WERI-Rb-1 (cell line): ENCODE results near the gene CTXN1.

Experiments used
- DNase-seq: peaks from one replicate; pipeline ENCODE4 v3.0.0-alpha.2; 2020
- H3K27ac ChIP-seq: fragments of 250-450 bp; sonication (Bioruptor Pico); 2 replicates; pipeline ENCODE4 v1.5.1; 2020; ENCODE audit warnings: mild to moderate bottlenecking, moderate library complexity
- H3K27me3 ChIP-seq: fragments of 250-450 bp; sonication (Bioruptor Pico); 2 replicates; pipeline ENCODE4 v1.5.1; 2021; ENCODE audit warnings: mild to moderate bottlenecking, low read depth, moderate library complexity; ENCODE audit not compliant: insufficient read depth, severe bottlenecking
- H3K36me3 ChIP-seq: fragments of 250-450 bp; sonication (Bioruptor Pico); 2 replicates; pipeline ENCODE4 v1.5.1; 2020; ENCODE audit warnings: mild to moderate bottlenecking, moderate library complexity
- H3K4me3 ChIP-seq: 2 replicates; pipeline ENCODE4 v1.5.1; 2011; ENCODE audit warnings: low read depth, mild to moderate bottlenecking, control low read depth, low read length
- H3K9me3 ChIP-seq: fragments of 250-450 bp; sonication (Bioruptor Pico); 2 replicates; pipeline ENCODE4 v1.5.1; 2021; ENCODE audit warnings: mild to moderate bottlenecking, moderate library complexity; ENCODE audit not compliant: severe bottlenecking
- TF ChIP-seq, protein P1 (sequence below): IDR thresholded peaks from 2 replicates; pipeline ENCODE4 v1.5.1; 2011; ENCODE audit warnings: low read depth, mild to moderate bottlenecking, control low read depth, inconsistent platforms, low read length

Gene CTXN1

DNA sequence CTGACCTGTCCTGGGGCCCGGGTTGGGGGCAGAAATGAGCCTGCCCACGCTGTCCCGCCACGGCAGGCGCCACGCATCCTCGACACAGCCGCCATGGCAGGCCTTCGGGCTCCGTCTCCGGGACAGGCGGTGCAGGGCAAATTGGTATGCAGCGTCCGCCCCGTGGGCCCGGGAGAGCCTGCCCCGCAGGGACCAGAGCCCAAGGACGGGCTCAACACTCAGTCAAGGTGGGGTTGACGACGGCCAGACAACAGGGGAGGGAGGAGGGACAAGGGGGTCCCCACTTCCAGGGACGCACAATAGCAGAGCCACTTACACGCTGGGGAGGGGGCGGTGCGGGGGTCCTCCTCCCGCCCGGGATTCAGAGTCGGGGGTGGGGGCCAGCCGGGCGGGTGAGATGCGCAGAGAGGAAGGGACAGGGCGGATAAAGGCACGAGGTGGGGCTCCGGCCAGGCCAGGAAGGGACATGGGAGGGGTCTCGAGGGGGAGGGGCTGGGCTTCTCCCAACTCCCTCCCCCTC, 1.2 kb downstream of the CTXN1 start:
- peak overlapping the region; percentile 92 for H3K27ac ChIP-seq
- H3K36me3 ChIP-seq = peaks cover 34% of the 10 kb centered on the region
- DNase-seq = no peak
- TF ChIP-seq, protein P1, sequence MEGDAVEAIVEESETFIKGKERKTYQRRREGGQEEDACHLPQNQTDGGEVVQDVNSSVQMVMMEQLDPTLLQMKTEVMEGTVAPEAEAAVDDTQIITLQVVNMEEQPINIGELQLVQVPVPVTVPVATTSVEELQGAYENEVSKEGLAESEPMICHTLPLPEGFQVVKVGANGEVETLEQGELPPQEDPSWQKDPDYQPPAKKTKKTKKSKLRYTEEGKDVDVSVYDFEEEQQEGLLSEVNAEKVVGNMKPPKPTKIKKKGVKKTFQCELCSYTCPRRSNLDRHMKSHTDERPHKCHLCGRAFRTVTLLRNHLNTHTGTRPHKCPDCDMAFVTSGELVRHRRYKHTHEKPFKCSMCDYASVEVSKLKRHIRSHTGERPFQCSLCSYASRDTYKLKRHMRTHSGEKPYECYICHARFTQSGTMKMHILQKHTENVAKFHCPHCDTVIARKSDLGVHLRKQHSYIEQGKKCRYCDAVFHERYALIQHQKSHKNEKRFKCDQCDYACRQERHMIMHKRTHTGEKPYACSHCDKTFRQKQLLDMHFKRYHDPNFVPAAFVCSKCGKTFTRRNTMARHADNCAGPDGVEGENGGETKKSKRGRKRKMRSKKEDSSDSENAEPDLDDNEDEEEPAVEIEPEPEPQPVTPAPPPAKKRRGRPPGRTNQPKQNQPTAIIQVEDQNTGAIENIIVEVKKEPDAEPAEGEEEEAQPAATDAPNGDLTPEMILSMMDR = no peak
- peak overlapping the region; percentile 34 for H3K4me3 ChIP-seq
- H3K9me3 ChIP-seq = no peaks in the 10 kb centered on the region
- H3K27me3 ChIP-seq = no peaks in the 10 kb centered on the region

DNA sequence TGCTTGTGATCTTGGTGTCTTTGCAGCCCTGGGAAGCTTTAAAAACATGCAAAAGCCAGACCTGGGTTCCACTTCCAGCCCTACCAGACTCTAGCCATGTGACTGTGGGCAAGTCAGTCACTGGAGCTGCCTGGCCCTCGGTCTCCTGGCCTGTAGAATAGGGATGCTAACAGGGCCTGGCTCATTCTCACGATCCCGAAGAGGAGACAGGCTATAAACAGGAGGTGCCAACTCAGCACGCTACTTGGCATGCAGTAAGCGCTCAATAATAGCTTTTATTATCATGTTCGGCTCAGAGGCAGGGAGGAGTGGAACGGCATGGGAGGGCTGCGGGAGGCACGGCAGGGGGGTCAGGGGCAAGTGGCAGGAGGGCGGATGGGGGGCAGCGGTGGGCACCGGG, 1.7 kb downstream of the CTXN1 start:
- DNase-seq = no peak
- H3K27ac ChIP-seq = no peak overlapping the region
- TF ChIP-seq, protein P1 = no peak

DNA sequence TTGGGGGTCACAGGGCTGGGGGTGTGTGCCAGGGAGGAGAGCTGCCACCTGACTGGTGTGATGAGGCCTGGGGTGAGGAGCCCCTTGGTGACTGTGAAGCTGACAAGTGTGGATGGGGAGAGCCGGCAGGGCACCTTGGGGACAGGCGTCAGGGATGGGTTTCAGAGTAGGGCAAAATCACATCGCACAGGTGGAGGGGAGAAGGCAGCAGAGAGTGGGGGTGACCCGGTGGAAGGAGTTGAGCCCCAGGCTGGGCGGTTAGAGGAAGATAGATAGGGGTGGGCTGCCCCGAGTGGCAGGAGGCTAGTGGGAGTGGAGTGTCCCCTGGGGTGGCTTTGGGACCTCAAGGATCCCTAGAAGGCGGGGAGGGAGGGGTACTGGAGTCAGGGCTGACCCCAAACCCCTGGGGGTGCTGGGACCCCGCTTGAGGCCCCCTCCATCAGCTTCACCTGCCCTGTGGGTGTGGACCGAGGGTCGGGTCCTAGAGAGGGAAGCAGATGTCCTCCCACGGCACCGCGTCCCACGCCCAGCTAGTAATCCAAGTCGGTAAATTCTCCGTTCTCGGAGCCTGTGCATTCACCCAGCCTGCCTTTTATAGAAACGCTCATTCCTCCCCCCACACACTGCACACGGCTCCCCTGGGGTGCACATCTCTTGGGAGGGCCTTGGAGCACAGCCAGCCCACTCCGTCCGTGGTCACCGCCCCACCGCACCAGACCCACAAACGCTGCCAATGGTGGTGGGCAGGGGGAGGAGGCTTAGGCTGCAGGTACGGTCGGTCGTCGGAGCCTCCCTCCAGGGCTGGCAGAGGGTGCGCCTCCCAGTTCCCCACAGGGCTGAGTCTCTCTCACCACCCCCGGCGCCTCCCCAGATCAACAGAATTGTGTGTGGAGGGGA, 2.4 kb downstream of the CTXN1 start:
- no peak overlapping the region for H3K4me3 ChIP-seq
- no peaks in the 10 kb centered on the region for H3K27me3 ChIP-seq
- no peak overlapping the region for H3K27ac ChIP-seq
- no peaks in the 10 kb centered on the region for H3K9me3 ChIP-seq
- DNase-seq = no peak
- TF ChIP-seq, protein P1 = no peak
- H3K36me3 ChIP-seq = peaks cover 34% of the 10 kb centered on the region

More for the DNA sequence above, 1.7 kb downstream of the CTXN1 start:
- peaks cover 34% of the 10 kb centered on the region for H3K36me3 ChIP-seq
- H3K27me3 ChIP-seq = no peaks in the 10 kb centered on the region
- no peaks in the 10 kb centered on the region for H3K9me3 ChIP-seq
- no peak overlapping the region for H3K4me3 ChIP-seq

DNA sequence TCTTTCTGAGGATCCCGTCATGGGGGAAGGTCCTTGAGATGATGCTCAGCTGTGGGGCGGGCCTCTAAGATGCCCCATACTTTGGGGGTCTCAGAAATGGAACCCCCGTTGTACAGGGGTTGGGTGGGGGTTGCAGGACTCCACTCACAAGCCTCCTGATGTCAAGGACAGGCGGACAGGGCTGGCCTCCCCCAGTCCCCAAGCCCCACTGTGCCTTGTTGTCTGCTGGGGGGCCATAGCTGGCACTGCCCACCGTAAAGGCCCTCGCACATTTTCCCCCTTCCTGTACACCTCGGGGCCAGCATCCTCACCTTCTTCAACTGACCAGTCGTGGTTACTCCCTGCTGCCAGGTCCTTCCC, 3.1 kb downstream of the CTXN1 start:
- Histone ChIP-seq H3K27ac (no peak overlapping the region), H3K36me3 (peaks cover 34% of the 10 kb centered on the region), H3K9me3 (no peaks in the 10 kb centered on the region), H3K27me3 (no peaks in the 10 kb centered on the region), H3K4me3 (no peak overlapping the region)
- no peak for DNase-seq
- TF ChIP-seq, protein P1 = no peak

DNA sequence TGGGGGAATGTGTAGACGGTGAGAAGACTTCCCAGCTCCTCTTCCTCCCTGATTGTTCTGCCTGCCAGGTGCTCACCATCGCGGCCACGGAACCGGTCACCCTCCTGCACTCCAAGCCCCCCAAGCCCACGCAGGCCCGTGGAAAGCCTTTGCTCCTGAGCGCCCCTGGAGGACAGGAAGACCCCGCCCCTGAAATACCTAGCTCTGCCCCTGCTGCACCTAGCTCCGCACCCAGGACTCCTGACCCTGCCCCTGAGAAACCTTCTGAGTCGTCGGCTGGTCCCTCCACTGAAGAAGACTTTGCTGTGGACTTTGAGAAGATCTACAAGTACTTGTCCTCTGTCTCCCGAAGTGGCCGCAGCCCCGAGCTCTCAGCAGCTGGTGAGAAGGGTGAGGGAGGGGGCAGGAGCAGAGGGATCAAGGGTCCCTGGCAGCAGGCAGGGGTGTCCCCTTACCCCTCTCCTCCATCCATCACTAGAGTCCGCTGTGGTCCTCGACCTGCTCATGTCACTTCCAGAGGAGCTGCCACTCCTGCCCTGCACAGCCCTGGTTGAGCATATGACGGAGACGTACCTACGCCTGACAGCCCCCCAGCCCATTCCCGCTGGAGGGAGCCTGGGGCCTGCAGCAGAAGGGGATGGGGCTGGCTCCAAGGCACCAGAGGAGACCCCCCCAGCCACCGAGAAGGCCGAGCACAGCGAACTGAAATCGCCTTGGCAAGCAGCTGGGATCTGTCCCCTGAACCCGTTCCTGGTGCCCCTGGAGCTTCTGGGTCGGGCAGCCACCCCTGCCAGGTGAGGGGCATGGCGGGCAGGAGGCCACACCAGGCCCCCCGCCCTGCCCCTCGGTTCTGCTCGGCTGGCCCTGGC, 3.7 kb downstream of the CTXN1 start:
- Histone ChIP-seq H3K9me3 (no peaks in the 10 kb centered on the region), H3K27ac (no peak overlapping the region), H3K36me3 (peaks cover 34% of the 10 kb centered on the region), H3K27me3 (no peaks in the 10 kb centered on the region), H3K4me3 (no peak overlapping the region)
- TF ChIP-seq, protein P1 = no peak
- no peak for DNase-seq
